Esophagus muscularis mucosa (tissue), 3 donors: ENCODE measurements around the gene HAUS6.

Experiments used
- POLR2A ChIP-seq: fragments of 450-650 bp; IDR thresholded peaks from one replicate; pipeline ENCODE4 v1.6.1; 2017; ENCODE audit warnings: antibody characterized with exemption, moderate library complexity, mild to moderate bottlenecking, low read depth
- TF ChIP-seq, protein P1 (sequence below), 3 experiments: fragments of 200-600 bp in 2 of 3; fragments of 450-650 bp in 1 of 3; sonication (generic) in 2 of 3; IDR thresholded peaks; one replicate each; pipeline ENCODE4 v1.5.1; 2017 to 2019; ENCODE audit warnings: antibody characterized with exemption in 3 of 3, mild to moderate bottlenecking in 2 of 3, moderate library complexity in 1 of 3

DNA sequence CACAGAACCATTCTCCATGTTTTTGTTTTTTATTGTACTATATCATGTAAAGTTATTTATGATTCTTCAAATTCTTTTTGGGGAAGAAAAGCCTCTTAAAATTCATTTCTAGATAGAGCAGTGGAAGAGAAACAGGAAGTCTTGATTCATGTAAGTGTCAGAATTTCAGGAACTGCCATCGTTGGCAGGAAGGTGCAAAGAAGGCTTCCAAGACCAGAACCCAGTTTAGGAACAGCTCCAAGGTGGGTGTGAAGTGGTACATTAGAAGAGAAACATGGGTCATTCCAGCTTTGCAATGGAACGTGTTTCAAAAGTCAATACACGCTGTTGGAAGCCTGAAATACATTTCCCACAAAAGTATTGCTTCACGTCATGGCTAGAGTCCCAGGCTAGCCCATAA lies 84.5 kb downstream of the HAUS6 start:
- TF ChIP-seq, protein P1, sequence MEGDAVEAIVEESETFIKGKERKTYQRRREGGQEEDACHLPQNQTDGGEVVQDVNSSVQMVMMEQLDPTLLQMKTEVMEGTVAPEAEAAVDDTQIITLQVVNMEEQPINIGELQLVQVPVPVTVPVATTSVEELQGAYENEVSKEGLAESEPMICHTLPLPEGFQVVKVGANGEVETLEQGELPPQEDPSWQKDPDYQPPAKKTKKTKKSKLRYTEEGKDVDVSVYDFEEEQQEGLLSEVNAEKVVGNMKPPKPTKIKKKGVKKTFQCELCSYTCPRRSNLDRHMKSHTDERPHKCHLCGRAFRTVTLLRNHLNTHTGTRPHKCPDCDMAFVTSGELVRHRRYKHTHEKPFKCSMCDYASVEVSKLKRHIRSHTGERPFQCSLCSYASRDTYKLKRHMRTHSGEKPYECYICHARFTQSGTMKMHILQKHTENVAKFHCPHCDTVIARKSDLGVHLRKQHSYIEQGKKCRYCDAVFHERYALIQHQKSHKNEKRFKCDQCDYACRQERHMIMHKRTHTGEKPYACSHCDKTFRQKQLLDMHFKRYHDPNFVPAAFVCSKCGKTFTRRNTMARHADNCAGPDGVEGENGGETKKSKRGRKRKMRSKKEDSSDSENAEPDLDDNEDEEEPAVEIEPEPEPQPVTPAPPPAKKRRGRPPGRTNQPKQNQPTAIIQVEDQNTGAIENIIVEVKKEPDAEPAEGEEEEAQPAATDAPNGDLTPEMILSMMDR (IDR thresholded peaks at IDR 0.05), result no peak
- TF ChIP-seq POLR2A, result no peak
